ENCODE results near the gene CCNJ.
A peak's percentile ranks its signal among the peaks of the same experiment; 100 is the strongest.
"Not testable (repeated sequence)": the region's sequence is repeated elsewhere in the genome, so short reads cannot be mapped to it uniquely, and the experiment has no call there.

The CCNJ gene

GRCh38 chr10:96043033-96043892, at the start of gene CCNJ:
Gene CCNJ, plus strand, starts transcription at chr10:96043583. Its CDS starts 811 bp downstream, at chr10:96044394.
- TF ChIP-seq ZNF274 (IDR thresholded peaks at IDR 0.05; ENCODE audit: low read depth, low read length): no peak
- H3K4me3 ChIP-seq (ENCODE audit: low read length): peak within 1 kb of the TSS; percentile 88

GRCh38 chr10:95994376-95994775, 49.0 kb upstream of the CCNJ start:
- H3K4me3 ChIP-seq (ENCODE audit: low read length): not testable (repeated sequence)

- H3K4me3 ChIP-seq (ENCODE audit: low read length): no peak overlapping the region
- no peak for TF ChIP-seq ZNF274 (IDR thresholded peaks at IDR 0.05; ENCODE audit: low read depth, low read length)
Observed at GRCh38 chr10:95998255-95998784, 45.1 kb upstream of the CCNJ start.

GRCh38 chr10:96013956-96014355, 29.4 kb upstream of the CCNJ start:
- no peak for TF ChIP-seq ZNF274 (IDR thresholded peaks at IDR 0.05; ENCODE audit: low read depth, low read length)
- H3K4me3 ChIP-seq (ENCODE audit: low read length): no peak overlapping the region

GRCh38 chr10:96014473-96015102, 28.8 kb upstream of the CCNJ start:
- no peak overlapping the region for H3K4me3 ChIP-seq (ENCODE audit: low read length)
- no peak for TF ChIP-seq ZNF274 (IDR thresholded peaks at IDR 0.05; ENCODE audit: low read depth, low read length)

GRCh38 chr10:96017191-96017687, 26.1 kb upstream of the CCNJ start:
- TF ChIP-seq ZNF274 (IDR thresholded peaks at IDR 0.05; ENCODE audit: low read depth, low read length): no peak

GRCh38 chr10:96021332-96021731, 22.1 kb upstream of the CCNJ start:
- no peak overlapping the region for H3K4me3 ChIP-seq (ENCODE audit: low read length)

More at GRCh38 chr10:96017191-96017687, 26.1 kb upstream of the CCNJ start:
- no peak overlapping the region for H3K4me3 ChIP-seq (ENCODE audit: low read length)

GRCh38 chr10:96022739-96023138, 20.6 kb upstream of the CCNJ start:
- no peak for TF ChIP-seq ZNF274 (IDR thresholded peaks at IDR 0.05; ENCODE audit: low read depth, low read length)

More at GRCh38 chr10:96021332-96021731, 22.1 kb upstream of the CCNJ start:
- TF ChIP-seq ZNF274 (IDR thresholded peaks at IDR 0.05; ENCODE audit: low read depth, low read length): no peak

GRCh38 chr10:96023168-96023567, 20.2 kb upstream of the CCNJ start:
- no peak overlapping the region for H3K4me3 ChIP-seq (ENCODE audit: low read length)
- TF ChIP-seq ZNF274 (IDR thresholded peaks at IDR 0.05; ENCODE audit: low read depth, low read length): no peak

More at GRCh38 chr10:96022739-96023138, 20.6 kb upstream of the CCNJ start:
- no peak overlapping the region for H3K4me3 ChIP-seq (ENCODE audit: low read length)

- no peak overlapping the region for H3K4me3 ChIP-seq (ENCODE audit: low read length)
- TF ChIP-seq ZNF274 (IDR thresholded peaks at IDR 0.05; ENCODE audit: low read depth, low read length): no peak
Observed at GRCh38 chr10:96025566-96025965, 17.8 kb upstream of the CCNJ start.

GRCh38 chr10:96034625-96035024, 8.8 kb upstream of the CCNJ start:
- TF ChIP-seq ZNF274 (IDR thresholded peaks at IDR 0.05; ENCODE audit: low read depth, low read length): no peak
- no peak overlapping the region for H3K4me3 ChIP-seq (ENCODE audit: low read length)

GRCh38 chr10:96038476-96039387, 4.7 kb upstream of the CCNJ start:
- TF ChIP-seq ZNF274 (IDR thresholded peaks at IDR 0.05; ENCODE audit: low read depth, low read length): no peak
- H3K4me3 ChIP-seq (ENCODE audit: low read length): no peak overlapping the region

GRCh38 chr10:96041146-96041545, 2.2 kb upstream of the CCNJ start:
- TF ChIP-seq ZNF274 (IDR thresholded peaks at IDR 0.05; ENCODE audit: low read depth, low read length): no peak
- no peak overlapping the region for H3K4me3 ChIP-seq (ENCODE audit: low read length)
